ENCODE data around the gene MAD1L1.
"Not testable (repeated sequence)": the region's sequence is repeated elsewhere in the genome, so short reads cannot be mapped to it uniquely, and the experiment has no call there.

MAD1L1 gene

DNA sequence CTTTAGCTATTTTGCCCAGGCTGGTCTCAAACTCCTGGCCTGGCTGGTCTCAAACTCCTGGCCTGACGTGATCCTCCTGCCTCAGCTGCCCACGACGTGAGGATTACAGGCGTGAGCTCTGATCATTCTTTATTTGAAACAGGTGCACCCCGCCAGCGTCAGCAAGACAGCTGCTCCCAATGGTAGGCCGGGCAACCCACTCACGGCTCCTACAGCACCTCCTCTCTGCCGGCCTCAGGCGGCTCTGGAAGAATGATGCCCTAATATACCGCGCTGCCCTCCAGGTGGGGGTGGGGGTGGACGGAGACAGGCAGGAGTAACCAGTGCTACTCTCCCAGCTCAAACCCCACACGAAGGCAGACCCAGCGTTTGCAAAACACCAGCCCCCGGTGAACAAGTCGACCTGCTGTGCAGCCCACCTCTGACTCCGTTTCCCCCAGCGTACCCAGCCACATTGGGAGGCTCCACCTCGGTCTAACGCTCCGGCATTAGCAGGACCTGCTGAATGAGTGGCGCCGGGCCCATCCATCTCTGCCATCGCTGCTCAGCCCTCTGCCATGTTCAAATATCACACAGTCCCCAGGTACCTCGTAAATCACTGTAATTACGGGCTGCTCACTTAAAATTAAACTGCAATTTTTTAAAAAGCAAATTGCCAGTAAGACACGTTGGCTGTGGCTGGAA lies 414.0 kb downstream of the MAD1L1 start:
- no peak for DNase-seq

GRCh38 chr7:1817061-1817712 lies 415.6 kb downstream of the MAD1L1 start:
- no peak for DNase-seq

- not testable (repeated sequence) for DNase-seq
Observed at GRCh38 chr7:1816451-1816850, 416.3 kb downstream of the MAD1L1 start.

DNA sequence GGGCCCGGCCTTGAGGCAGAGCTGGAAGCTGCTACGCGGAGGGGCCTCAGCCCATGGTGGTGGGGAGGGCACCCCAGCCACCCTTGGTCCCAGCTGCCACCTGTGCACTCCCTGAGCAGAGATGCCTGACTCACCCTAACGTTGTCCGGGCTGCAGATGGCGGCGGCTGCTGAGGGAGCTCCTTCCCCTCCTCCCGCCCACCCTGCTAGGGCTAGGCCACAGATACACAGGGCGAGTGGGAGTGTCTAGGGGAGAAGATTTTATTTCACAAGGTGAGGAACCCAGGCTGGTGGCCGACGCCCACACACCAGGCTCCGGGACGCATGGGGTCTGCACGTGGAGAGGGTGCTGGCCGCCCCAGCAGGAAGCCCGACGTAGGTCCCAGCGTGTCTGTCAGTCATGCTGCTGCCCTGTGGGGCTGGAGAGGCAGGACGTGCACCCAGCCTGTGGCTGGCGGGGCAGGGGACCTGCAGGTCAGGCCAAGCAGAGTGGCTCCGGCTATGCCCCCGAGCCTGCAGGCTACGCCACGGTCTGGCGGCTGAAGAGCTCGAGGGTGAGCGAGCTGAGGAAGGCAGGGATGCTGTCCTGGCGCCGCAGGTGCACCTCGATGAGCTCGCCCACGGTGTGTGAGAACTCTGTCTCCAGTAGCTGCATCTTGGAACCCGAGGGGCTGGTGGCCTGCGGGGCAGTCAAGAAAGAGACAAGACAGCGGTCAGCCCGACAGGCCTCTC lies 417.0 kb downstream of the MAD1L1 start:
- not testable (repeated sequence) for DNase-seq

DNA sequence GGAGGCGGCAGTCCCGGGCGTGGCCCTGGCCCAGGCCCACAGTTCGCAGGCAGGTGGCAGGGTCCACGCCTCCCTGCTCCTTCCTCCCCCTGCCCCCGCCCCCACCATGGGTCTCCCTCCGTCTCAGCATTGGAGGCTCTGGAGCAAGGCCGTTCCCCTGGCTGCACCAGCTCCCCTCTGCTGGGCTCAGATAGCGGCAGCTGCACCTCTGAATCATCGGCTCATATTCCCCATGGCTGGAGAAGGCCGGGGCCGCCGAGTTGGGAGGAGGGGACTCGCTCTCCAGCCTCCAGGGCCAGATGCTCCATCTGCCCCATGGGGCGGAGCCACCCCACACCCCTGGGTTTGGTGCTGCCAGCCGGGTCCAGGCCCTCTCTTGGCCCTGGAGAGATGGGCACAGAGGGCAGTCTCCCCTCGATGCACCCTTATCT lies 417.7 kb downstream of the MAD1L1 start:
- peak; percentile 17 for DNase-seq

DNA sequence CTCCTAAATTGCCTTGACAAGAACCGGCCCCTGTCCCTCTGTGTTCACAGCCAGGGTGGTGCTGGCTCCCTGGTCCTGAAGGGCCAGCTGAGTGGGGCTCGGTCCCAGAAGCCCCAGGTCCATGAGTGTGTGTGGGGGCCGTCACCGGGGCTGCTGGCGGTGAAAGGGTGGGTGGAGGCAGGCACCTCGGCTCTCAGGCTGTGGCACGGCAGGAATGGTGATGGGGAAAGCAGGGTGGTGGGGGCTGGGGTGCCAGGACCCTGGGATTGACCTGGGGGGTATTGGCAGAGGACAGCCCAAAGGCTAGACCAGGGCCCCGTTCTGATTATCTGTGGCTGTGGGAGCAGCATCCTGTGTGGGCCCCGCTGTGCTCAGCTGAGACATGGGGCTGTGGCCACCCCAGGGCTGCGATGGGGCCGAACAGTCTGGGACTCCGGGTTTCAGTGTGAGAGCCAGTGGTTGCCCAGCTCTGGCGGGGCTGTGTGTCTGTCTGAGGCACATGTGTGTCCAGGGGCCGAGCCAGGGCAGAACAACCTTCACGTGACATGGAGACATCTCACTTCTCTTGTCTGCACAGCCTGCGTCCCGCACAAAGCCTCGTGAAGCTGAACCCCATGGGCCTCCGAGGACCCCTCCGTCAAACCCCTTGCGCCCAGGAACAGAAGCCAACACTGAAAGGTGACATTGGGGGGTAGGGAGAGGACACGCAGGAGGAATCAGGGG lies 418.5 kb downstream of the MAD1L1 start:
- DNase-seq, result no peak

GRCh38 chr7:1813394-1814088 lies 419.2 kb downstream of the MAD1L1 start:
- DNase-seq, result no peak

GRCh38 chr7:1812509-1813393 lies 420.0 kb downstream of the MAD1L1 start:
- DNase-seq, result no peak

- no peak for DNase-seq
Observed at GRCh38 chr7:1811850-1812508, 420.8 kb downstream of the MAD1L1 start.

DNA sequence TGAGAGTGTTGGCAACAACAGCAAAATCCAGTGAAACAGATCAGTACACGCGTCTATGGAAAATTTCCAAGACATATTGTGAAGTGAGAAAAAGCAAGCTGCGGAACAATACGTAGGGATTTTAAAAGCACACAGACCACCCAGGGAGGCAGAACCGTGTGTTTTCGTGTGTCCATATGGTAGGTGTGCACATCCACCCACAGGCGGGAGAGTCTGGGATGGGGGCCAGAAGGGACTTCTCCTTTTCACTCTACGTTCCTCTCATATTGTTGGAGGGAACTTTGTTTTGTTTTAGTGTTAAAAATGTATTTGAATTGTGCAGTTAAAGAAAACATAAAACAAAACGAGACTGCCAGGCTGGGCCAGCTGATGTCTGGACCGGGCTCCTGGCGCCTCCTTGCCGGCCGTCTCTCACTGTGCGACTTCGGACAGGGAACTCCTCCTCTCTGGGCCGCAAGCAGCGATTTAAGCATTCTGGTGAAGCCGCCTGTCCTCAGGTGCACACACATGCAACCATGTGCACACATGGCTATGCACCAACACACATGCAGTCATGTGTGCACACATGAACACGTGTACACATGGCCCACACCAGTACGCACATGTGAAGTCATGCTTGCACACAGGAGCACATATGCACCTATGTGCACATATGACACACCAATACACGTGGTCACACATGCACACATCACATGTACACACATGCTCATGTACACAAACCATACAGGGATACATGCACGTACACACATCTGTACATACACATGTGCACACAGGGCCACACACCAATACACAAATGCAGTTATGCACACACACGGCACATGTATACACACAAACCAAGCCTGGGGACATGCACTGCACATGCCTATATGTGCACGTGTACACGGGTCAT lies 421.5 kb downstream of the MAD1L1 start:
- peak; percentile 41 for DNase-seq

DNA sequence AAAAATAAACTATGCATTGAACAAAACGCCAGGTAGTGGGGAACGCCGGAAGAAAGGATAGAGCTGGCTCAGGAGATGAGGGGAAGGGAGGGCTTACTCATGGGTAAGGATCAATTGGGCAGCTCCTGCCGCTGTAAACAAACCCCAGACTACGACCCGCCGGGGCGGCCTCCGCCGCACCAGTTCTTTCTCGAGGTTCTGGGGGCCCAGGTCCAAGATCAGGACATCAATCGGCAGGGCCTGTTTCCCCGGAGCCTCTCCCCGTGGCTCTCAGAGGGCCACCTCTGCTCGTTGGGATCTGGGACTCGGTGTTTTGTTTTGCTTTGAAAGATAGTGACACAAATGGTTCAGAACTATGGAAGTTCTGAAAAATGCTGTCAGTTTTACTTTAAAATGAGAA lies 422.2 kb downstream of the MAD1L1 start:
- DNase-seq, result no peak

- DNase-seq, result no peak
Observed at GRCh38 chr7:1809601-1810258, 423.0 kb downstream of the MAD1L1 start.

DNA sequence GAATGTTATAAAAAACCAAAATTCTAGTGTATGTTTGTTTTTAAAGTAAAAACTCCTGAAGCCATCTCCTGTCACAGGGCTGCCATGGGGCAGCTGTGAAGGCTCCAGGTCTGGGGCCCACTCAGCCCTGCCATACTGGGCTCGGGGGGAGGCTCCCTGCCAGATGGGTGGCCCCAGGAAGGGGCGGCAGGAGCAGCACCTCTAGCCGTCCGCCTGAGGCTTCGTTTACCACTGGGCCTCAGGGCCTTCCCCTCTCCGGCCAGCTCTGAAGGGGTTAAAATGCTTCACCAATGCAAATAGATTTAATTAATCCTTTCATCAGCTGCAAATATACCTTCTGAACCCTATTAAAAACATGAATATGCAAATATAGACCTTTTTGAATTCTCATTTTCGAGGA lies 423.7 kb downstream of the MAD1L1 start:
- DNase-seq, result no peak

DNA sequence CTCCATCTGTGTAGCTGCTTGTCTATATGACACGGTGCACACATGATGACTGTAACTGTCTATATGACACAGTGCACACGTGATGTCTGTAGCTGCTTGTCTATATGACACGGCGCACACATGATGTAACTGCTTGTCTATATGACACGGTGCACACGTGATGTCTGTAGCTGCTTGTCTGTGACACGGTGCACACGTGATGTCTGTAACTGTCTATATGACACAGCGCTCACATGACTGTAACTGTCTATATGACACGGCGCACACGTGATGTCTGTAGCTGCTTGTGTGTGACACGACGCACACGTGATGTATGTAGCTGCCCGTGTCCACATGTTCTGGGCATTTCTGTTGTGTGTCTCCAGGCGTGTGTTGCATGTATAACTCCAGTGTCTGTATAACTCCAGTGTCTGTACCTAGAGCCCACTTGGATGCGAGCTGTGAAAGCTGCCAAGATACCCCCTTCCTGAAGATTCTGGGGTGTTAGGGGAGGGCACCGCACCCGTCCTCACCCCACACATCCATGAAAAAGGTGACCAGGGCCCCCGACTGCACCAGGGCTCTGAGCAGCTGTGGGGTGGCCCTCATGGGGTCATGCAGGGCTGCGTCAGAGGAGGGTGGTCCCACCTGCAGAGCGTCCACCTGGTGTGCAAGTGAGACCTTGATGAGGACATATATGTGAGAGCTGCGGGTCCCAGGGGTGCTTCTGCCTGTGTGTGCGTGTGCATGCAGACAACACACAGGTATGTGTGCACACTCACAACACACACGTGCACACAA lies 424.7 kb downstream of the MAD1L1 start:
- DNase-seq, result no peak

- no peak for DNase-seq
Observed at GRCh38 chr7:1806354-1806753, 426.4 kb downstream of the MAD1L1 start.

GRCh38 chr7:1804310-1804709 lies 428.4 kb downstream of the MAD1L1 start:
- no peak for DNase-seq

DNA sequence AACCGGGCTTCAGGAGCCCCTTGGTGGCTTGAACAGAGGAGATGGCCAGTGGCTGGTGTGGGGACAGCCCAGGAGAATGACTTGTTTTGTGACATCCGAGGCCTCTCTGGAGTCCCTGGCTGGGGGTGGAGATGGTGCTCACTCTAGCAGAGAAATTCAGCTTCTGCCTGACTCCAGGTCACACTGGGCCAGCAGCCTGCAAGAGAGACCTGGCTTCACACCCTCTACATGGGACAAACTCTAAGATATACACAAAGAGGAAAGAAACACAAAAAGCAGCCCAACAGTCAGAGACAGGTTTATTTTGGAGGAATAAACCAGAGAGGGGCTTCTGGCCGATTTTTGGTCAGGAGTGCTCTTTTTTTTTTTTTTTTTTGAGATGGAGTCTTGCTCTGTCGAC lies 429.8 kb downstream of the MAD1L1 start:
- no peak for DNase-seq

- no peak for DNase-seq
Observed at GRCh38 chr7:1800902-1801301, 431.8 kb downstream of the MAD1L1 start.

DNA sequence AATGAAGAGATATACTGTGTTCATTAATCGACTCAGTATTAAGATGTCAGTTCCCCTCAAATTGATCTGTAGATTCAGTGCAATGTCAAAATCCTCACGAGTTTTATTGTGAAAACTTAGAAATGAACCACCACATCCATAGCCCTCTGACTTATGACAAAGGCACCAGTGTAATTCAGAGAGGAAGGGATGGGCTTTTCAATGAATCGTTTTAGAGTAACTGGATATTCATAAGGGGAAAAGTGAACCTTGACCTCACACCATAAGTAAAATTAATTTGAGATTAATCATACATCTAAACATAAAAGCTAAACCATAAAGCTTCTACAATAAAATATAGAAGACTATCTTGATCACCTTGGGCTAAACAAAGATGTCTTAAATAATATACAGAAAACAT lies 434.6 kb downstream of the MAD1L1 start:
- DNase-seq, result no peak

All from fibroblast of skin of right biceps (primary cell).